ENCODE results near the gene C5AR1. TPM values are rescaled to one million over a fixed set of nuclear protein-coding genes. Genes with fewer than 3 reads are reported as not detected.

C5AR1 gene
- total and polyA plus RNA-seq, 9 of the 15 experiments (the other 6 are each of a cell fraction or from before 2014, with no cell fraction given): 0.06 to 1.6 (median 0.28) TPM; not detected in 3

GRCh38 chr19:47315125-47315821 lies 5.6 kb downstream of the C5AR1 start (continued):
- TF ChIP-seq HBP1 (CRISPR knock-in tag; IDR thresholded peaks at IDR 0.05) (no peak), E2F3 (CRISPR knock-in tag; IDR thresholded peaks at IDR 0.05) (no peak), THAP12 (CRISPR knock-in tag; IDR thresholded peaks at IDR 0.05) (no peak), ZNF780A (CRISPR knock-in tag; IDR thresholded peaks at IDR 0.05) (no peak), RBM25 (IDR thresholded peaks at IDR 0.05; ENCODE audit: low read depth, low read length, severe bottlenecking) (peak; percentile 61), ZNF395 (CRISPR knock-in tag; IDR thresholded peaks at IDR 0.05) (peak; percentile 79; the same call in 1 of the 2 replicates), JUND (IDR thresholded peaks at IDR 0.05; ENCODE audit: borderline replicate concordance, low read depth, low read length) (peak; percentile 99), JUND (tag; IDR thresholded peaks at IDR 0.05; ENCODE audit: borderline replicate concordance, low read depth, low read length) (peak; percentile 98), FIP1L1 (IDR thresholded peaks at IDR 0.05; ENCODE audit: low read depth, low read length, poor library complexity, severe bottlenecking) (no peak), HLTF (IDR thresholded peaks at IDR 0.05) (no peak), ZFP30 (CRISPR knock-in tag; IDR thresholded peaks at IDR 0.05; ENCODE audit: borderline replicate concordance) (no peak), KAT7 (CRISPR knock-in tag; IDR thresholded peaks at IDR 0.05; ENCODE audit: borderline replicate concordance) (no peak), ZNF277 (CRISPR knock-in tag; IDR thresholded peaks at IDR 0.05; ENCODE audit: borderline replicate concordance) (no peak), EGR1 (conservative IDR thresholded peaks at IDR 0.05) (no peak), RNF2 (IDR thresholded peaks at IDR 0.05) (peak; percentile 74), ZC3H8 (IDR thresholded peaks at IDR 0.05) (no peak), HNRNPH1 (optimal IDR thresholded peaks at IDR 0.05; ENCODE audit: low read depth, low read length) (no peak), TAF7 (tag; IDR thresholded peaks at IDR 0.05) (no peak), NFIC (IDR thresholded peaks at IDR 0.05) (peak; percentile 33; the same call in 1 of the 2 replicates), ZBED1 (IDR thresholded peaks at IDR 0.05) (no peak), ZBTB5 (IDR thresholded peaks at IDR 0.05) (no peak)

All from K562 (cell line).